Measurements from ENCODE around the gene WDR90.

DNA sequence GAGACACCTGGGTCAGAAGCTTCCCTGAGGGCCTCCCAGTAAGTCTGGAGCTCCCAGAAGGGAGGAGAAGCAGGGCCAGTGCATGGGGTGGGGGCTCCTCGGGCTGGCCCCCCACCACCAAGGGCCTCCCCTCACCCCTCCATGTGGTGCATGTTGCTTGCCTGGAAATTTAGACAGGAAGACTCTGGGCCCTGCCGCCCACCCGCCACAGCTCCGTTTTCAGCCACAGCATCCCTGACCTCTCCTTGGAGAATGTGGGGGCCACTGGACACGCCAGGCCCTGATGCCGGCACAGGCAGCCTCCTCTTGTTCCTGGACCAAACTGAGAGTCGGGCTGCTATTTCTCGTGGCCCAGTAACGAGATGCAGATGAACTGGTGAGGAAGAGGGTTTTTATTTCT lies 10.3 kb upstream of the WDR90 start:
- TF ChIP-seq, protein P1, sequence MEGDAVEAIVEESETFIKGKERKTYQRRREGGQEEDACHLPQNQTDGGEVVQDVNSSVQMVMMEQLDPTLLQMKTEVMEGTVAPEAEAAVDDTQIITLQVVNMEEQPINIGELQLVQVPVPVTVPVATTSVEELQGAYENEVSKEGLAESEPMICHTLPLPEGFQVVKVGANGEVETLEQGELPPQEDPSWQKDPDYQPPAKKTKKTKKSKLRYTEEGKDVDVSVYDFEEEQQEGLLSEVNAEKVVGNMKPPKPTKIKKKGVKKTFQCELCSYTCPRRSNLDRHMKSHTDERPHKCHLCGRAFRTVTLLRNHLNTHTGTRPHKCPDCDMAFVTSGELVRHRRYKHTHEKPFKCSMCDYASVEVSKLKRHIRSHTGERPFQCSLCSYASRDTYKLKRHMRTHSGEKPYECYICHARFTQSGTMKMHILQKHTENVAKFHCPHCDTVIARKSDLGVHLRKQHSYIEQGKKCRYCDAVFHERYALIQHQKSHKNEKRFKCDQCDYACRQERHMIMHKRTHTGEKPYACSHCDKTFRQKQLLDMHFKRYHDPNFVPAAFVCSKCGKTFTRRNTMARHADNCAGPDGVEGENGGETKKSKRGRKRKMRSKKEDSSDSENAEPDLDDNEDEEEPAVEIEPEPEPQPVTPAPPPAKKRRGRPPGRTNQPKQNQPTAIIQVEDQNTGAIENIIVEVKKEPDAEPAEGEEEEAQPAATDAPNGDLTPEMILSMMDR (IDR thresholded peaks at IDR 0.05), result no peak
- TF ChIP-seq POLR2A (IDR thresholded peaks at IDR 0.05), result no peak
